HG02759 (cell line): ENCODE results near the gene PRF1.

Source experiments
- ATAC-seq: cut with Tn5 transposase; IDR thresholded peaks from one replicate; pipeline ENCODE4 v1.9.1; 2021; ENCODE audit warnings: mild to moderate bottlenecking, moderate library complexity; ENCODE audit not compliant: unreplicated experiment

Gene PRF1

GRCh38 chr10:70579234-70580002 lies 23.1 kb downstream of the PRF1 start:
- no peak for ATAC-seq

- peak; percentile 62 for ATAC-seq
Measured at GRCh38 chr10:70578371-70578947, 24.1 kb downstream of the PRF1 start.

- ATAC-seq: no peak
Measured at GRCh38 chr10:70576803-70577517, 25.6 kb downstream of the PRF1 start.

- ATAC-seq: peak; percentile 56
Measured at GRCh38 chr10:70575874-70576802, 26.4 kb downstream of the PRF1 start.

- no peak for ATAC-seq
Measured at GRCh38 chr10:70575486-70575873, 27.1 kb downstream of the PRF1 start.

GRCh38 chr10:70573599-70574506 lies 28.7 kb downstream of the PRF1 start:
- no peak for ATAC-seq

- no peak for ATAC-seq
Measured at GRCh38 chr10:70571636-70572439, 30.7 kb downstream of the PRF1 start.

GRCh38 chr10:70571236-70571635 lies 31.3 kb downstream of the PRF1 start:
- no peak for ATAC-seq

- no peak for ATAC-seq
Measured at GRCh38 chr10:70568781-70569495, 33.6 kb downstream of the PRF1 start.

GRCh38 chr10:70568113-70568512 lies 34.4 kb downstream of the PRF1 start:
- ATAC-seq: no peak

GRCh38 chr10:70567603-70568002 lies 34.9 kb downstream of the PRF1 start:
- no peak for ATAC-seq

- ATAC-seq: no peak
Measured at GRCh38 chr10:70566515-70567290, 35.8 kb downstream of the PRF1 start.

- no peak for ATAC-seq
Measured at GRCh38 chr10:70565556-70566514, 36.7 kb downstream of the PRF1 start.

GRCh38 chr10:70564901-70565351 lies 37.6 kb downstream of the PRF1 start:
- ATAC-seq: no peak

GRCh38 chr10:70564113-70564725 lies 38.3 kb downstream of the PRF1 start:
- ATAC-seq: no peak

GRCh38 chr10:70563230-70563629 lies 39.3 kb downstream of the PRF1 start:
- no peak for ATAC-seq
